K562 (cell line): ENCODE data around the gene ODC1. TPM values are rescaled to one million over a fixed set of nuclear protein-coding genes. Genes with fewer than 3 reads are reported as not detected.

ENCODE experiments used
- ATAC-seq: fragments of 200-7000 bp; cut with Tn5 transposase; 3 replicates; pipeline ENCODE4 v1.9.1; 2020; ENCODE audit warnings: moderate library complexity
- BruUV-seq: library from RNA; stranded (reverse); fragments of 400-500 nt; replicated peaks from 2 replicates; lab custom pipeline; 2021; lab: Mats Ljungman, UMichigan
- CTCF ChIA-PET: fragments of 300-600 bp; formaldehyde crosslinking; extraction: SDS; loops from one replicate; lab custom pipeline; 2021; ENCODE audit warnings: low intra/inter-chr PET ratio; lab: Yijun Ruan, JAX
- POLR2A ChIA-PET: fragments of 300-600, 350-650 bp; sonication (Branson Sonifier 250); formaldehyde crosslinking; extraction: SDS; loops from one replicate; lab custom pipeline; 2021; ENCODE audit warnings: antibody characterized with exemption, inconsistent platforms; lab: Yijun Ruan, JAX
- DNase-seq, 4 experiments: peaks; one replicate each; pipeline versions ENCODE4 v3.0.0 to v3.0.0-alpha.2; 2011 to 2018; ENCODE audit warnings: low spot score in 3 of 4, mixed read lengths in 3 of 4; ENCODE audit errors: extremely low read depth in 1 of 4
- FAIRE-seq: peaks from 2 replicates; lab custom pipeline; 2011; peaks lifted over from hg19 to GRCh38; lab: Jason Lieb, UNC
- H2AFZ ChIP-seq: 2 replicates; pipeline ENCODE4 v1.6.0; 2011; ENCODE audit warnings: low read depth, low read length, control low read depth, inconsistent platforms
- H3K27ac ChIP-seq: fragments of 200-600 bp; 3 replicates; pipeline ENCODE4 v1.8.0; 2011; ENCODE audit warnings: low read depth, mild to moderate bottlenecking, control low read depth, inconsistent platforms, low read length, moderate library complexity, mixed read lengths; ENCODE audit errors: extremely low read depth
- H3K27me3 ChIP-seq, 2 experiments: fragments of 300-600 bp in 1 of 2; 2 replicates in 1 of 2; 3 replicates in 1 of 2; pipeline versions ENCODE4 v1.6.0 to v1.8.0; 2011; ENCODE audit warnings: inconsistent platforms in 2 of 2, low read length in 2 of 2, mild to moderate bottlenecking in 1 of 2, mixed read lengths in 1 of 2, moderate library complexity in 1 of 2; ENCODE audit not compliant: control insufficient read depth in 2 of 2, insufficient read depth in 2 of 2
- H3K36me3 ChIP-seq: fragments of 300-600 bp; 3 replicates; pipeline ENCODE4 v1.8.0; 2011; ENCODE audit warnings: mild to moderate bottlenecking, low read length, inconsistent platforms; ENCODE audit not compliant: control insufficient read depth, insufficient read depth
- H3K4me1 ChIP-seq, 2 experiments: fragments of 200-600 bp in 1 of 2; replicated peaks in 1 of 2; 2 replicates in 1 of 2; 3 replicates in 1 of 2; pipeline versions ENCODE4 v1.5.1 to v1.8.0; 2011; ENCODE audit warnings: inconsistent platforms in 2 of 2, low read length in 2 of 2, mild to moderate bottlenecking in 1 of 2, mixed read lengths in 1 of 2, moderate library complexity in 1 of 2; ENCODE audit not compliant: control insufficient read depth in 2 of 2, insufficient read depth in 2 of 2
- H3K4me2 ChIP-seq: 2 replicates; pipeline ENCODE4 v1.6.1; 2011; ENCODE audit warnings: low read length, control low read depth, inconsistent platforms, mixed read lengths; ENCODE audit not compliant: insufficient read depth
- H3K4me3 ChIP-seq: fragments of 200-600 bp; sonication (generic), shearing (Covaris generic); 2 replicates; pipeline ENCODE4 v1.5.1; 2016; ENCODE audit warnings: control low read depth, inconsistent platforms
- H3K79me2 ChIP-seq: fragments of 200-600 bp; 3 replicates; pipeline ENCODE4 v1.8.0; 2011; ENCODE audit warnings: low read length, inconsistent platforms; ENCODE audit not compliant: control insufficient read depth, insufficient read depth
- H3K9ac ChIP-seq, 2 experiments: 2 replicates each; pipeline versions ENCODE4 v1.6.0 to v1.6.1; 2011; ENCODE audit warnings: low read depth in 2 of 2, low read length in 2 of 2, control low read depth in 1 of 2, inconsistent platforms in 1 of 2, mild to moderate bottlenecking in 1 of 2, mixed read lengths in 1 of 2; ENCODE audit not compliant: insufficient read depth in 1 of 2
- H3K9me1 ChIP-seq: one replicate; pipeline ENCODE4 v1.6.0; 2011; ENCODE audit warnings: inconsistent platforms, mild to moderate bottlenecking, low read length, moderate library complexity; ENCODE audit not compliant: control insufficient read depth, insufficient read depth
- H3K9me3 ChIP-seq: replicated peaks from 2 replicates; pipeline ENCODE4 v1.5.1; 2011; ENCODE audit warnings: low read depth, low read length, inconsistent platforms; ENCODE audit not compliant: control insufficient read depth, insufficient read depth
- H4K20me1 ChIP-seq: replicated peaks from 2 replicates; pipeline ENCODE4 v1.6.1; 2011; ENCODE audit warnings: low read length, inconsistent platforms, mixed read lengths; ENCODE audit not compliant: control insufficient read depth, insufficient read depth
- CEBPG ChIP-seq, 3 experiments: fragments of 200-800 bp in 1 of 3; sonication (Bioruptor generic) in 1 of 3; sonication (generic) in 1 of 3; formaldehyde crosslinking in 1 of 3; IDR thresholded peaks in 2 of 3; conservative IDR thresholded peaks in 1 of 3; 2 replicates each; pipeline versions ENCODE4 v1.6.1 to v1.8.0; 2016 to 2022; ENCODE audit warnings: missing compliant biosample characterization in 2 of 3, missing genetic modification characterization in 2 of 3, mild to moderate bottlenecking in 1 of 3, missing genetic modification reagents in 1 of 3
- DIDO1 ChIP-seq: fragments of 450-650 bp; IDR thresholded peaks from 2 replicates; pipeline ENCODE4 v1.6.1; 2016; ENCODE audit warnings: low read depth, missing biosample characterization, missing genetic modification characterization
- ELF2 ChIP-seq: fragments of 250-450 bp; sonication (Bioruptor Pico); IDR thresholded peaks from 2 replicates; pipeline ENCODE4 v1.5.0; 2021; ENCODE audit warnings: mild to moderate bottlenecking
- NFIX ChIP-seq: fragments of 250-450 bp; sonication (Bioruptor Pico); IDR thresholded peaks from 2 replicates; pipeline ENCODE4 v1.4.0; 2020; ENCODE audit warnings: low read depth, mild to moderate bottlenecking, moderate library complexity
- POLR2H ChIP-seq: IDR thresholded peaks from 2 replicates; pipeline ENCODE4 v1.6.1; 2016; ENCODE audit warnings: missing genetic modification characterization, low read depth, mild to moderate bottlenecking, control low read depth, missing compliant biosample characterization, moderate library complexity
- ZNF75A ChIP-seq: fragments of 450-650 bp; formaldehyde crosslinking; IDR thresholded peaks from 2 replicates; pipeline ENCODE4 v1.4.0; 2020; ENCODE audit warnings: mild to moderate bottlenecking
- ZZZ3 ChIP-seq: fragments of 450-650 bp; IDR thresholded peaks from 2 replicates; pipeline ENCODE4 v1.6.1; 2016; ENCODE audit warnings: antibody characterized with exemption, mild to moderate bottlenecking, moderate library complexity
- WGBS: fragments of 100-300 bp; shearing (Covaris generic); methylation state at CpG from one replicate; pipeline ENCODE4 v1.1.6; 2016; ENCODE audit warnings: low coverage, mixed read lengths; ENCODE audit not compliant: insufficient coverage; ENCODE audit errors: missing lambda C conversion rate; 5-methylcytosine and 5-hydroxymethylcytosine counted together
- in situ Hi-C: fragments of 300-500 bp; cut with MboI; formaldehyde crosslinking; loops from 4 replicates; pipeline ENCODE4 v1.15.0; 2018; ENCODE audit warnings: inconsistent platforms, mixed read lengths
- intact Hi-C: fragments of 100-400 bp; cut with micrococcal nuclease; formaldehyde crosslinking; loops from 2 replicates; pipeline ENCODE4 v1.14.2; 2022
- polyA plus RNA-seq, 8 experiments: library from polyadenylated mRNA; depleted of rRNA in 4 of 8; stranded (reverse) in 5 of 8; unstranded in 3 of 8; fragments of >200 nt; fragmentation: Nextera tagmentation in 2 of 8; fragmentation: Illumina TruSeq in 1 of 8; extraction: Ambion mirVana in 2 of 8; extraction: Trizol in 1 of 8; gene quantifications; 2 replicates each; pipeline versions ENCODE4 v1.2.1 to v1.2.3, GENCODE V29; 2011 to 2014; ENCODE audit warnings: inconsistent platforms in 1 of 8, missing spikeins in 1 of 8
- total RNA-seq, 7 experiments: library from RNA; depleted of rRNA in 6 of 7; stranded (reverse); fragments of >200 nt in 6 of 7; fragmentation: Illumina TruSeq in 2 of 7; extraction: Trizol in 2 of 7; gene quantifications; 2 replicates each; pipeline versions ENCODE4 v1.2.1 to v1.2.3, GENCODE V29; 2011 to 2021; ENCODE audit warnings: low replicate concordance in 1 of 7
- TF ChIP-seq, protein P1 (sequence below): sonication (generic); formaldehyde crosslinking; IDR thresholded peaks from 2 replicates; pipeline ENCODE4 v1.8.1; 2022; ENCODE audit warnings: missing genetic modification reagents
- TF ChIP-seq, protein P2 (sequence below): fragments of 250-450 bp; sonication (Bioruptor Pico); IDR thresholded peaks from 2 replicates; pipeline ENCODE4 v1.8.0; 2022; ENCODE audit warnings: inconsistent platforms, mild to moderate bottlenecking, moderate library complexity, borderline replicate concordance

ODC1 gene
- total and polyA plus RNA-seq, 9 of the 15 experiments (the other 6 are each of a cell fraction or from before 2014, with no cell fraction given), result 142 to 563 (median 457) TPM

DNA sequence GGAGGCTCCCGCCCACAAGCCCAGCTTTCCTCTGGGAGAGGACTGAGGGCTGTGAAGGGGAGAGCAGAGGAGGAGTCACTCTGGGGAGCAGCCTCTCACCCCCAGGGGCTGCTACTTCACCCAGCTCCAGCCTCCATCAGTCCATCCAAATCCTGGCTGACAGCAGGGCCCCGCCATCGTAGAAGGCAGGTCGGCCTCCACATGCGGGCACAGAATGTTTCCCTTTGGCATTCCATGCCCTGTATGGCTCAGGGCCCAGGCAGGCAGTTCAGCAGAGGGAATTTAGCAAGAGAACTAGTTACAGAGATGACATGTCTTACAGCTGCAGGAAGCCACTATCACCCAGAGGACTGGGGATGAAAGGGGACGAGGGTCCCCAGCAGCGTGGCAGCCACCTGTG is 6.4 kb upstream of the ODC1 start:
- in situ Hi-C loops, result no loop called here
- FAIRE-seq, result no peak
- Histone ChIP-seq H3K79me2 (peaks cover 5% of the 10 kb centered on the region), H3K4me2 (no peak overlapping the region), H3K9me3 (no peaks in the 10 kb centered on the region), H3K9ac (peak overlapping the region in 1 of 2 experiments; percentile 43; a peak in 2 of 4 replicates), H3K36me3 (no peaks in the 10 kb centered on the region), H3K9me1 (no peaks in the 10 kb centered on the region), H3K27ac (no peak overlapping the region), H3K27me3 (peaks cover 21 to 29% of the 10 kb centered on the region in 2 experiments), H2AFZ (no peak overlapping the region), H4K20me1 (0 out of 2 replicates have a peak, but pooled peaks cover 3% of the 10 kb centered on the region), H3K4me1 (peaks cover 9 to 14% of the 10 kb centered on the region in 2 experiments; a peak in 4 of 5 replicates), H3K4me3 (no peak overlapping the region)
- no TSS peak for BruUV-seq
- CTCF ChIA-PET, result no interaction called here
- no peak for ATAC-seq
- 18% methylated on average over 7 of the region's 7 CpGs for WGBS
- POLR2A ChIA-PET, result interaction anchor here (1.0 to 1.1 kb wide), 2 partner anchors 9 to 411 kb away, joined by 3 to 4 read pairs; partner anchors contain the start of gene KLF11
- TF ChIP-seq DIDO1 (no peak), ZNF75A (no peak), CEBPG (CRISPR knock-in tag; IDR thresholded peaks at IDR 0.05) (no peak), CEBPG (tag; conservative IDR thresholded peaks at IDR 0.05 in 1 of 2, IDR thresholded peaks at IDR 0.05 in 1 of 2) (no peak), NFIX (CRISPR knock-in tag) (no peak), ZZZ3 (no peak), POLR2H (tag) (no peak), ELF2 (CRISPR knock-in tag) (no peak)
- TF ChIP-seq, protein P1, sequence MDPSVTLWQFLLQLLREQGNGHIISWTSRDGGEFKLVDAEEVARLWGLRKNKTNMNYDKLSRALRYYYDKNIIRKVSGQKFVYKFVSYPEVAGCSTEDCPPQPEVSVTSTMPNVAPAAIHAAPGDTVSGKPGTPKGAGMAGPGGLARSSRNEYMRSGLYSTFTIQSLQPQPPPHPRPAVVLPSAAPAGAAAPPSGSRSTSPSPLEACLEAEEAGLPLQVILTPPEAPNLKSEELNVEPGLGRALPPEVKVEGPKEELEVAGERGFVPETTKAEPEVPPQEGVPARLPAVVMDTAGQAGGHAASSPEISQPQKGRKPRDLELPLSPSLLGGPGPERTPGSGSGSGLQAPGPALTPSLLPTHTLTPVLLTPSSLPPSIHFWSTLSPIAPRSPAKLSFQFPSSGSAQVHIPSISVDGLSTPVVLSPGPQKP (CRISPR knock-in tag), result no peak
- TF ChIP-seq, protein P2, sequence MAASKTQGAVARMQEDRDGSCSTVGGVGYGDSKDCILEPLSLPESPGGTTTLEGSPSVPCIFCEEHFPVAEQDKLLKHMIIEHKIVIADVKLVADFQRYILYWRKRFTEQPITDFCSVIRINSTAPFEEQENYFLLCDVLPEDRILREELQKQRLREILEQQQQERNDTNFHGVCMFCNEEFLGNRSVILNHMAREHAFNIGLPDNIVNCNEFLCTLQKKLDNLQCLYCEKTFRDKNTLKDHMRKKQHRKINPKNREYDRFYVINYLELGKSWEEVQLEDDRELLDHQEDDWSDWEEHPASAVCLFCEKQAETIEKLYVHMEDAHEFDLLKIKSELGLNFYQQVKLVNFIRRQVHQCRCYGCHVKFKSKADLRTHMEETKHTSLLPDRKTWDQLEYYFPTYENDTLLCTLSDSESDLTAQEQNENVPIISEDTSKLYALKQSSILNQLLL (CRISPR knock-in tag), result no peak
- no peak for DNase-seq
- intact Hi-C loops, result no loop called here
